Activated T-cell treated with anti-CD3 and anti-CD28 coated beads, Interleukin-2, amount 50 U/mL, for 24 hours (primary cell): ENCODE data around the gene SYN1.

Source experiments
- DNase-seq: peaks from one replicate; pipeline ENCODE4 v3.0.0-alpha.2; 2020
- H3K27ac Mint-ChIP-seq: 2 replicates; pipeline ENCODE4 v1.8.0; 2020; ENCODE audit warnings: mild to moderate bottlenecking, mixed read lengths
- H3K27me3 Mint-ChIP-seq: 2 replicates; pipeline ENCODE4 v1.8.0; 2020; ENCODE audit warnings: mixed read lengths
- H3K36me3 Mint-ChIP-seq: 2 replicates; pipeline ENCODE4 v1.8.0; 2020; ENCODE audit warnings: low read depth, mixed read lengths
- H3K4me1 Mint-ChIP-seq: 2 replicates; pipeline ENCODE4 v1.8.0; 2020; ENCODE audit warnings: low read depth, mixed read lengths
- H3K4me3 Mint-ChIP-seq: 2 replicates; pipeline ENCODE4 v1.8.0; 2020; ENCODE audit warnings: mild to moderate bottlenecking, moderate library complexity, mixed read lengths
- H3K9me3 Mint-ChIP-seq: 2 replicates; pipeline ENCODE4 v1.8.0; 2020; ENCODE audit warnings: mixed read lengths

The SYN1 gene

DNA sequence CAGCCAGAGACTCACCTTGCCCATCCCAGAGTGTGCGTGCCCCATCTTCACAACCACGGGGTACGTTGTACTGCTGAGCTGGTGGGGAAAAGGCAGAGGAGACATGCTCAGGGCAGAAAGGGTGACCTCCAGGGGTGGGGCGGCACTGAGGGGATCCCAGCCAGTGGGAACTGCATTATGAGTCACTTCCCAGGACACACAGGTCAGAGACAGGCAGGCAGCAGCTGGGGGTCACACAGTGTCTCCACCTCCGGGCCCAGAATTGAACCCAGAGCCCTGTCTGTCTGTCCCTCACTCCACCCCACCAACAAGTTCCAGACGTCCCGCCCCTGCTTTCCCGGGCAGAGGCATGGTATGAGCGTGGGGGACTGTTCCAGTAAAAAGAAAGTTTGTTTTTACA, 42.2 kb downstream of the SYN1 start:
- H3K27me3 Mint-ChIP-seq, result peaks cover 41% of the 10 kb centered on the region
- no peak overlapping the region for H3K4me3 Mint-ChIP-seq
- peaks cover 34% of the 10 kb centered on the region for H3K4me1 Mint-ChIP-seq
- DNase-seq, result no peak
- H3K9me3 Mint-ChIP-seq, result no peaks in the 10 kb centered on the region
- H3K27ac Mint-ChIP-seq, result no peak overlapping the region
- H3K36me3 Mint-ChIP-seq, result peaks cover 2% of the 10 kb centered on the region

DNA sequence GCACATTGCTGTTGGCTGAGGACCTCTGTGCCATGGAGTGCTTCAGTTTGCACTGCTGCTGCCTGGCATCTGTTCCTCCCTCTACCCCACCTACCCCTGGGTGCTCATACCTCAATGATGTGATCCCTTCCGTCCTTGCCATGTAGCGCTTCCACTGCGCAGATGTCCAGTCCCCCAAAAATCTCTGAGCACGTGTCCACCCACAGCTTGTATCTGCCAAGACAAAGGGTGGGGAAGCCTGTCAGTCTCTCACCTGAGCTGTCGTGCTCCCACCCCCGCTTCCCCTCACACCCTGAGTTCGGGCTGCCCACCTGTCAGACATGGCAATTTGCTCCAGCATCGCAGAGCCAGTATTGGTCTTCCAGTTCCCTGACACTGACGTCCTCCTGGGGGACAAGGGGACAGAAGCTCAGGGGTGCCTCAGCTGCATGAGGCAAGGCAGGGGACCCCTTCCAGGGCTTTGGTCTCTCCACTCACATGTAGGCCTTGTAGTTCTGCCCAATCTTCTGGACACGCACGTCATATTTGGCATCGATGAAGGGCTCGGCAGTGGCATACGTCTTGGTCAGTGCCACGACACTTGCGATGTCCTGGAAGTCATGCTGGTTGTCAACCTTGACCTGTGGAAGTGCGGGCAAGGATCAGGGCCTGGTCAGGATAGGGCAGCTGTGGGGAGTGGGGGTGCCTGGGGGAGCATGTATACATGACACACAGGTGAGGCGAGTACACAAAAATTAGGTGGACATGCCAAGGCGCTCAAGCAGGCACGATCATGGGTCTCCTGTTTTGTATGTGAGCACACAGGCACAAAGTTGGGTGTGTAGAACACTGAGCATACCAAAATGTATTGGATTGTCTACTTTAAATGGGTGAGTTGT, 43.4 kb downstream of the SYN1 start:
- H3K27me3 Mint-ChIP-seq, result peaks cover 49% of the 10 kb centered on the region
- DNase-seq, result no peak
- H3K9me3 Mint-ChIP-seq, result no peaks in the 10 kb centered on the region
- H3K4me1 Mint-ChIP-seq, result peaks cover 29% of the 10 kb centered on the region
- no peak overlapping the region for H3K4me3 Mint-ChIP-seq
- H3K27ac Mint-ChIP-seq, result no peak overlapping the region
- peaks cover 14% of the 10 kb centered on the region for H3K36me3 Mint-ChIP-seq

DNA sequence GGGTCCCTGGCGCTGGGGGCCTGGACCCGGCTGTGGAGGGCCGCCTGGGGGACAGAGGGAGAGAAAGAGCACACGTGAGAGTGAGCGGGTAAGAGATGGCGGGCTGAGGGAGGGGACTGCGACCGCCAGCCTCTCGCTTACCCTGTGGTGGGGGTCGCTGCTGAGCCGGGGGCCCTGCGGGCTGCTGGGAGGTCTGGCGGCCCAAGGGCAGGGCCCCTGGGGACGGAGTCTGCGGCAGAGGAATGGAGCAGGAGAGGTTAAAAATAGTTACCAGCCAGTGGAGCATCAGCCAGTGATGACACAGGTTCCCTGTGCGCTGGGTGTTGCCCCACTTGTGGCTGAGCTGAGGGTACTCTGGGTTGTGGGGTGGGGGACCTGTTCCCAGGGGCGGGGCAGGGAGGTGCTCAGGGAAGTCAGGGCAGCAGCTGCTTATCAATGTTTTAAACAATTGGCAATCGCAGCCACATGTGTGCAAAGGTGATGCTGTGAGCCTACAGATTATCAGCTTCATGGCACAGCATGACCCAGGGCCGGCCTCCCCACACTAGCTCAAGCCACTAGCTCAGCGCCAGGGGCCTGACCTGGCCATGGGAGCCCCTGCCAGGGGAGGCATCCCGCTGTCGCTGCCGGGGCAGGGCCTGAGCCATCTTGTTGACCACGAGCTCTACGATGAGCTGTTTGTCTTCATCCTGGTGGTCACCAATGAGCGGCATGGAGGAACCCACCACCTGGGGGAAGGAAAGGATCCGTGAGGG, 44.9 kb downstream of the SYN1 start:
- Mint-ChIP-seq H3K27me3 (peaks cover 54% of the 10 kb centered on the region), H3K4me1 (peaks cover 22% of the 10 kb centered on the region), H3K27ac (no peak overlapping the region), H3K4me3 (no peak overlapping the region), H3K36me3 (peaks cover 29% of the 10 kb centered on the region), H3K9me3 (no peaks in the 10 kb centered on the region)
- DNase-seq, result no peak

DNA sequence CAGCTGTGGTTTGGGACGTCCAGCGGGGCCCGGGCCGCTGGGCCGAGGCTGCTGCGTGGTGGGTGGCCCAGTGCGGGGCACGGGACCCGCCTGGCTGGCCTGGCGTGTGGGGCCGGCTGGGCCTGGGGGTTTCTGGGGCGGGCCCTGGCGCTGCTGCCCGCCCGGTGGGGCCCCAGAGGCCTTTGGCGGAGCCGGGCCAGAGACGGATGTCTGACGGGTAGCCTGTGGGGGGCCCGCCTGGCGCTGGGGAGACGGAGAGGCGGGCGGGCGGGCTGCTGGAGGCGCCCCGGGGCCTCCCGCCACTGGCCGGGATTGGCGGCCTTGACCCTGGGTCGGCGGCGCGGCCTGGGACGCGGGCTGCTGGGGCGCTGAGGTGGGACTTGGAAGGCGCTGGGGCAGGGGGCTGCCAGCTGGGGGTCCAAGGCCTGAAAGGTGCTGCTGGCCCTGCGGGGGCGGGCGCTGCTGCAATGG, 45.5 kb downstream of the SYN1 start:
- Mint-ChIP-seq H3K27ac (no peak overlapping the region), H3K4me1 (peaks cover 17% of the 10 kb centered on the region), H3K4me3 (no peak overlapping the region), H3K36me3 (peaks cover 36% of the 10 kb centered on the region), H3K27me3 (peaks cover 50% of the 10 kb centered on the region), H3K9me3 (no peaks in the 10 kb centered on the region)
- DNase-seq, result no peak

DNA sequence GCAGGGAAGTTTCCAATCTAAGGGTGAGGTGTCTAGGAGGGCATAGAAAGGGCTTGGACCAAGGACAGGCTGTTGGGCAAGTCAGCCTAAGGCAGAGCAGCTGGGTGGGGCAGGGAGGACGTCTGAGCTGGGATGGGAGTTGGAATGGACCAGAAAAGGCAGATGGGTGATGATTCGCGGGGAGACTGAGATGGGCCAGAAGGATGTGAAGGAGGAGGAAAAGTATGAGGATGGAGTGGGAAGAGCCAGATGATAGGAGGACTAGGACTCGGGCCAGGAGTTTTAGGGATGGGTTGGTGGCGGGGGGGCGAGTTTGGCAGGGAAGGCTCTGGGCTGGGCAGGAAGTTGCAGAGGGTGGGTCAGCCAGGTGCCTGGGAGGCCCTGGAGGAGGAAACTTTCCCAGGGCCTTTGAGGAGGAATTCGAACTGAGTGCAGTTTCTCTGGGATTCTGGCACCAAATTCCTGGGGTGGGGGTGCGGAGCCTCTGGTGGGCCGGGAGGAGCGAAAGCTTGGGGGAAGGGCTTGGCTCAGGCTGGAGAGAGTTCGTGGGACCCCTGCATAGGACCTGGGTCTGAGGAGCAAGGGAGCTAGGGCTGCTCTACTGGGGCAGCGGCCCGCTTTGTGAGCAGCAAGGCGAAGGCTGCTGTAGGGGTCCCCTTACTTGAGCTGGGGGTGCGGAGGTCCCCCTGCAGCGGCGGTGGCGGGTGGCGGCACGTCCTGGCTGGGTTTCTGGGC, 46.1 kb downstream of the SYN1 start:
- DNase-seq, result no peak
- peak overlapping the region; percentile 56 for H3K27ac Mint-ChIP-seq
- H3K4me3 Mint-ChIP-seq, result no peak overlapping the region
- peaks cover 42% of the 10 kb centered on the region for H3K36me3 Mint-ChIP-seq
- H3K4me1 Mint-ChIP-seq, result peaks cover 13% of the 10 kb centered on the region
- peaks cover 46% of the 10 kb centered on the region for H3K27me3 Mint-ChIP-seq
- no peaks in the 10 kb centered on the region for H3K9me3 Mint-ChIP-seq

DNA sequence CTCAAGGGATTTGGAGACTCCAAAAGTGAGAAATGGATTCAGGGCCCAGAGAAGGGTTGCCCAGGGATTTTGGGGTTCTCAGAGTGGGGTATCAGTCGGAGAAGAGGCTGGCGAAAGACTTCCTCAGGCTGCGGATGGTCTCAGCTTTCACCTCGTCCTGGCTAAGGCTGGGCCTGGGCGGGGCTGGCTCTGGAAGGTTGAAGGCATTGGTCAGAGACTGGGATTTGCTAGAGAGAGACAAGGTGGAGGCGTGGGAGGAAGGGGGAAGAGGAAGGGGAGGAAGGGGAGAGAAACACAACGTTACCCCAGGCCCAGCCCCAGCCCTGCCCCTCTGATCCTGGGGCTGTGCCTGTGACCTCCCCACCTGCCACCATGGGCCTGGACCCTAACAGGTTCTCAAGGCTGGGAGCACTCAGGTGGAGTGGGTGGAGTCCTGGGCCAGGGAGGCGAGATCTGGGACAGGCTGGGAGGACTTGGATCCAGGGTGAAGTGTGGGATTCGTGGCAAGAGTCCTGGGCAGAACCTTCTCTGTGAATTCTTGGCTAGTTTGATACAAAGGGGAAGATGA, 46.8 kb downstream of the SYN1 start:
- Mint-ChIP-seq H3K27me3 (peaks cover 41% of the 10 kb centered on the region), H3K4me3 (no peak overlapping the region), H3K9me3 (no peaks in the 10 kb centered on the region), H3K36me3 (peaks cover 48% of the 10 kb centered on the region), H3K27ac (no peak overlapping the region), H3K4me1 (peaks cover 9% of the 10 kb centered on the region)
- no peak for DNase-seq

DNA sequence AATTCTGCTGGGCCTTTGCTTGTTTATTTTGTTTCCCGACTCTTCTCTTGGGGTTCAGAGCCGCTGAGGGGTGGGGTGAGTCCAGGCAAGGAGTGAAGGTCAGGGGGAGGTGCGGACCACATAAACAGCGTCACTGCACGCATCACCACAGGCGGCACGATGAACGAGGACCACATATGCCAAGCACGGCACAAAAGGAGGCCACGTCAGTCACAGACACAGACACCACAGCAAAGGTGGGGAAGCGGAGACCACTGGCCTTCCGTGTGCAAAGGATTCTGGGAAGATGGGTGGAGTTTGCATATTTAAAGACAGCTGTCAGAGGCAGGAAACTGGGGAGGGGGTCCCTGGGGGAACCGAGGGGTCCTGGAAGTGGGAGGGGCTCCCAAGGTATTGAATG, 47.8 kb downstream of the SYN1 start:
- Mint-ChIP-seq H3K9me3 (no peaks in the 10 kb centered on the region), H3K4me3 (no peak overlapping the region), H3K36me3 (peaks cover 58% of the 10 kb centered on the region), H3K4me1 (peaks cover 9% of the 10 kb centered on the region), H3K27me3 (peaks cover 38% of the 10 kb centered on the region), H3K27ac (no peak overlapping the region)
- no peak for DNase-seq

DNA sequence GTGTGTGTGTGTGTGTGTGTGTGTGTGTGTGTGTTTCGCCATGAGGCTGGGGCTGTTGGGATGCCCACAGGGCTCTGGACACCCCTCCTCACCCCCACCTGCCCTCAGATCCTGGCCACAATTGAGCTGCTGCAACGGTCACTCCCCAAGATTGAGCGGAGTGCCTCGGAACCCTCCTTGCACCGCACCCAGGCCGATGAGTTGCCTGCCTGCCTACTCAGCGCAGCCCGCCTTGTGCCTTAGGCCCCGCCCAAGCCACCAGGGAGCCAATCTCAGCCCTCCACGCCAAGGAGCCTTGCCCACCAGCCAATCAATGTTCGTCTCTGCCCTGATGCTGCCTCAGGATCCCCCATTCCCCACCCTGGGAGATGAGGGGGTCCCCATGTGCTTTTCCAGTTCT, 48.4 kb downstream of the SYN1 start:
- Mint-ChIP-seq H3K9me3 (no peaks in the 10 kb centered on the region), H3K36me3 (peaks cover 64% of the 10 kb centered on the region), H3K4me1 (peaks cover 9% of the 10 kb centered on the region), H3K4me3 (no peak overlapping the region), H3K27ac (no peak overlapping the region), H3K27me3 (peaks cover 32% of the 10 kb centered on the region)
- no peak for DNase-seq

DNA sequence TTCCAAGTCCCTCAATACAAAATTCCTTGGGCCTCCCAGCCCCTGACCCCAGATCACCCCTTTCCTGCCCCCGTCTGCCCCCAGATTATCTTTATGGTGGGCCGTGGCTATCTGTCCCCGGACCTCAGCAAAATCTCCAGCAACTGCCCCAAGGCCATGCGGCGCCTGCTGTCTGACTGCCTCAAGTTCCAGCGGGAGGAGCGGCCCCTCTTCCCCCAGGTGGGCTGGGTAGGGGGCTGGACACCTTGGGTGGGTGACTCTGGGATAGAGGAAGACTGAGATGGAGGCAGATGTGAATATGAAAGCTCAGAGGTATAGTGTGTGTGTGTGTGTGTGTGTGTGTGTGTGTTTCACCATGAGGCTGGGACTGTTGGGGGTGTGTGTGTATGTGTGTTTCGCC, 48.9 kb downstream of the SYN1 start:
- peaks cover 27% of the 10 kb centered on the region for H3K27me3 Mint-ChIP-seq
- no peaks in the 10 kb centered on the region for H3K9me3 Mint-ChIP-seq
- DNase-seq, result no peak
- peaks cover 65% of the 10 kb centered on the region for H3K36me3 Mint-ChIP-seq
- H3K4me3 Mint-ChIP-seq, result no peak overlapping the region
- no peak overlapping the region for H3K27ac Mint-ChIP-seq
- peaks cover 9% of the 10 kb centered on the region for H3K4me1 Mint-ChIP-seq

DNA sequence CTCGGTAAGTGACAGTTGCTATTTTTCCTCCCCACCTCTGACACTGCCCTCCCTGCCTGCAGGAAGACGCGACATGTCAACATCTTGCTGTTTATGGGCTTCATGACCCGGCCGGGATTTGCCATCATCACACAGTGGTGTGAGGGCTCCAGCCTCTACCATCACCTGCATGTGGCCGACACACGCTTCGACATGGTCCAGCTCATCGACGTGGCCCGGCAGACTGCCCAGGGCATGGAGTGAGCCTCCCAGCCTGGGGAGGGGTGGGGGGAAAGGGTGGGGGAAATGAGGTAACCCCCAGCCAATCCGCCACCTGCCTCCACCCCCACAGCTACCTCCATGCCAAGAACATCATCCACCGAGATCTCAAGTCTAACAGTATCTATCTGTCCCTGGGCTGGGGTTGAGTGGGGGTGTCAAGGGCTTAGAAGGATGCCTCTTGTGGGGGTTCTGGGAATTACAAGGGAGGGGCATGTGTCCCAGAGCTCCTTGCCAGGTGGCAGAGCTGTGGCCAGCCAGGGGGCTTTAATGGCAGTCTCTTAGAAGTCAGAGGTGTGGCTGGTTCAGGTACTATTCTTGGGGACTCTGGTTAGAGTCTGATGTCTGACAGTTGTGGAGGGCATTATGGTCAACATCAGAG, 50.9 kb downstream of the SYN1 start:
- peaks cover 23% of the 10 kb centered on the region for H3K4me1 Mint-ChIP-seq
- no peak overlapping the region for H3K4me3 Mint-ChIP-seq
- H3K27ac Mint-ChIP-seq, result no peak overlapping the region
- peaks cover 25% of the 10 kb centered on the region for H3K27me3 Mint-ChIP-seq
- H3K9me3 Mint-ChIP-seq, result no peaks in the 10 kb centered on the region
- peaks cover 80% of the 10 kb centered on the region for H3K36me3 Mint-ChIP-seq
- no peak for DNase-seq

DNA sequence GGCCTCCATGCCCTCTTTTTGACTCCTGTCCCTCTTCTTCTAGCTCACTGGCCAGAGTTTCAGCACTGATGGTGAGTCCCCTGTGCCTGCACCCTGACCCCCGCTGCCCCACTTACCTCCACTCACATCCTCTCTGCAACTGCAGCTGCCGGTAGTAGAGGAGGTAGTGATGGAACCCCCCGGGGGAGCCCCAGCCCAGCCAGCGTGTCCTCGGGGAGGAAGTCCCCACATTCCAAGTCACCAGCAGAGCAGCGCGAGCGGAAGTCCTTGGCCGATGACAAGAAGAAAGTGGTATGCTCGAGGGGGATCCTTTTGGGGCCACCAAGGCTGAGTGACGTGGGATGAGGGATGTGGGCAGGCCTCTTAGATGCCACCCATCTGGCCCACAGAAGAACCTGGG, 52.8 kb downstream of the SYN1 start:
- Mint-ChIP-seq H3K36me3 (peaks cover 88% of the 10 kb centered on the region), H3K27me3 (peaks cover 14% of the 10 kb centered on the region), H3K27ac (no peak overlapping the region), H3K4me3 (no peak overlapping the region), H3K9me3 (no peaks in the 10 kb centered on the region), H3K4me1 (peaks cover 32% of the 10 kb centered on the region)
- no peak for DNase-seq

DNA sequence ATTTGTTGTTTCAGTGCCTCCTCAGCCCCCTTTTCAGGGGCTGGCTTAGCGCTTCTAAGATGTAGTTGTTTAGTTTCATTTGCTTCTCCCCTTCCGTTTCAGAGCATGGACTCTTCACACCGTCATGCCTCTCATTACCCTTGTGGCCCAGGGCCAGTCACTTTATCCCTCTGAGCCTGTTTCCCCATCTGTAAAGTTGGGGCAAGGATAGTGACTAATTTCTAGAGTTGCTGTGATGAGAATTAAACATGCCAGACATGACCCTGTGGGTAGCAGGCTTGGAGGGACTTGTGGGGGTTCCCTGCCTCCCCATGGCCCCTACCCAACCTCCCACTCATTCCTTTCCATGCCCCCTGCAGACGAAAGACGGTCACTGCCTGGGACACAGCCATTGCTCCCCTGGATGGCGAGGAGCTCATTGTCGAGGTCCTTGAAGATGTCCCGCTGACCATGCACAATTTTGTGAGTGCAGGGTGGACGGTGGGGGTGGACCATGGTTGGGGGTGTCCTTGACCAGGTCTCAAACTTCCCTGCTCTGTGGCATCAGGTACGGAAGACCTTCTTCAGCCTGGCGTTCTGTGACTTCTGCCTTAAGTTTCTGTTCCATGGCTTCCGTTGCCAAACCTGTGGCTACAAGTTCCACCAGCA, 55.1 kb downstream of the SYN1 start:
- Mint-ChIP-seq H3K9me3 (no peaks in the 10 kb centered on the region), H3K27me3 (peaks cover 15% of the 10 kb centered on the region), H3K36me3 (peaks cover 71% of the 10 kb centered on the region), H3K27ac (peak overlapping the region; percentile 57), H3K4me3 (no peak overlapping the region), H3K4me1 (peaks cover 43% of the 10 kb centered on the region)
- no peak for DNase-seq

DNA sequence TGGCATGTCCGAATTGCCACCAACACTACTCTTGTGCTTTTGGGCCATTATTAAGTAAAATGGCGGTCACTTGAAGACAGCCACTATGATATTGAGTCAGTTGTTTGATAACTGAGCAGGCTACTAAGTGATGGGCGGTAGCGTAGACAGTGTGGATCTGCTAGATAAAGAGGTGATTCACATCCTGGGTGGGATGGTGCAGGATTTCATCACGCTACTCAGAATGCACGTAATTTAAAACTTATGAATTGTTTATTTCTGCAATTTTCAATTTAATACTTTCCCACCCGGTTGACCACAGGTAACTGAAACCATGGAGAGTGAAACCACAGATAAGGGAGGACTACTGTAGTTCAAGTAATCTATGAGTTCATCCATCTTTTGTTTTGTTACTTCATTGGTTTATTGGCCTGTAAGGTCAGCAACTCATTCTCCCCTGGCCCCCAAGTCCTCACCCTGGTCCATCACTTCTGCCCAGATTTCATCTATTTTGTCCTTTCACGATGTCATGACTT, 55.8 kb downstream of the SYN1 start:
- Mint-ChIP-seq H3K27me3 (peaks cover 15% of the 10 kb centered on the region), H3K36me3 (peaks cover 64% of the 10 kb centered on the region), H3K4me1 (peaks cover 43% of the 10 kb centered on the region), H3K9me3 (no peaks in the 10 kb centered on the region), H3K27ac (peak overlapping the region; percentile 57), H3K4me3 (no peak overlapping the region)
- DNase-seq, result no peak
